GM19397 (cell line): ENCODE results near the gene HYOU1.
A peak's percentile ranks its signal among the peaks of the same experiment; 100 is the strongest.
"Not testable (repeated sequence)": the region's sequence is repeated elsewhere in the genome, so short reads cannot be mapped to it uniquely, and the experiment has no call there.

Source experiments
- ATAC-seq: cut with Tn5 transposase; IDR thresholded peaks from one replicate; pipeline ENCODE4 v1.9.1; 2021; ENCODE audit warnings: mild to moderate bottlenecking, moderate library complexity; ENCODE audit not compliant: unreplicated experiment

Gene HYOU1

DNA sequence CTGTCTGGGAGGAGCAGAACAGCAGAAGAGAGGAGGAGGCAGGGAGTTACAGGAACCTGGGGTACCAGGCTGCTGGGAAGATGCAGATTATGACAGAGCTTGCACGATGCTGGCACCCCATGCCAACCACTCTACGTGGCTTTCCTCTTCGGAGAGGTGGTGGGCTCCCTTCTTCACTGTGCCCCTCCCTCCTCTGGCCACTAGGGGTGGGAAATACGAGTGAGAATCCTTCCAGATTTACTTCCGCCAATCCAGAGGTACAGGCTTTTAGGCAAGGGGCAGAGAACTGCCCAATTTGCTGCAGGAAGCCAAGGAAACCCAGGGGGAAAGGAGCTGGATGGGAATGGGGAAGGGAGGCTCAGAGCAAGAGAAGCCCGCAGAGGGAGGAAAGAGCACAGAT is 12.3 kb downstream of the HYOU1 start:
- ATAC-seq = no peak

DNA sequence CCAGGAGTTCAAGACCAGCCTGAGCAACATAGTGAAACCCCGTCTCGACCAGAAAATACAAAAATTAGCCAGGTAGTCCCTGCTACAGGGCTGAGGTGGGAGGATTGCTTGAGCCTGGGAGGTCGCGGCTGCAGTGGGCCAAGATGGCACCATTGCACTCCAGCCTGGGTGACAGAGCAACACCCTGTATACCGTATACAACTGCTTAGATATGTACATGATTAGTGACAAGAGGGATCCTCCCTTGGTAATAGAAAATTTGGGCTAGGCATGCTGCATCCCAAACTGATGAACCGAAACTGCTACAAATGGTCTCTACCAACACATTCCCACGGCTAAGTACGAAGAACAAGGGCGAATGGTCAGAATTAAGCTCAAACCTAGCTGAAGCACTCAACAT is 14.1 kb downstream of the HYOU1 start:
- ATAC-seq = no peak

DNA sequence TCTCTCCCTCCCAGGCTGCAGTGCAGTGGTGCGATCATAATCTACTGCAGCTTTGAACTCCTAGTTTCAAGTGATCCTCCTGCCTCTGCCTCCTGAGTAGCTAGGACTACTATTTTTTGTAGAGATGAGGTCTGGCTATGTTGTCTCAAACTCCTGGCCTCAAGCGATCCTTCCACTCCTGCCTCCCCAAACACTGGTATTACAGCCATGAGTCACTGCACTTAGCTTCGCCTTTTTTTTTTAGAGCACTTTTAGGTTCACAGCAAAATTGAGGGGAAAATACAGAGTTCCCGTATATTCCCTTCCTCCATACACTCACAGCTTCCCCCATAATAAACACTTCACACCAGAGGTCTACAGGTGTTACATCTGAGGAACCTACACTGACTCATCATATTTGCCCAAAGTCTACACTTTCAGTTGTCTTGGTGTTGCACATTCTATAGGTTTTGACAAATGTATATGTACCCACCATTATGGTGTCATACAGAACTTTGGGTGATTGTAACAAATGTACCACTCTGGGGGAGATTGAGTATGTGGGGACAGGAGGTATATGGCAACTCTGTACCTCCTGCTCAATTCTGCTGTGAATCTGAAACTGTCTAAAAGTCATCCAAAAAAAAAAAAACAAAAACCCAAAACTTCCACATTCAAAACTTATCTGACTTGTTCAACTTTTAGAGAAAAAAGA is 15.0 kb downstream of the HYOU1 start:
- ATAC-seq = no peak

DNA sequence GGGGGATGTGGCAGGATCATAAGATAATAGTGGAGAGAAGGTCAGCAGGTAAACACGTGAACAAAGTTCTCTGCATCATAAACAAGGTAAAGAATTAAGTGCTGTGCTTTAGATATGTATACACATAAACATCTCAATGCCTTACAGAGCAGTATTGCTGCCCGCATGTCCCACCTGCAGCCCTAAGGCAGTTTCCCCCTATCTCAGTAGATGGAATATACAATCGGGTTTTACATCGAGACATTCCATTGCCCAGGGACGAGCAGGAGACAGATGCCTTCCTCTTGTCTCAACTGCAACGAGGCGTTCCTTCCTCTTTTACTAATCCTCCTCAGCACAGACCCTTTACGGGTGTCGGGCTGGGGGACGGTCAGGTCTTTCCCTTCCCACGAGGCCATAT is 17.5 kb downstream of the HYOU1 start:
- not testable (repeated sequence) for ATAC-seq

DNA sequence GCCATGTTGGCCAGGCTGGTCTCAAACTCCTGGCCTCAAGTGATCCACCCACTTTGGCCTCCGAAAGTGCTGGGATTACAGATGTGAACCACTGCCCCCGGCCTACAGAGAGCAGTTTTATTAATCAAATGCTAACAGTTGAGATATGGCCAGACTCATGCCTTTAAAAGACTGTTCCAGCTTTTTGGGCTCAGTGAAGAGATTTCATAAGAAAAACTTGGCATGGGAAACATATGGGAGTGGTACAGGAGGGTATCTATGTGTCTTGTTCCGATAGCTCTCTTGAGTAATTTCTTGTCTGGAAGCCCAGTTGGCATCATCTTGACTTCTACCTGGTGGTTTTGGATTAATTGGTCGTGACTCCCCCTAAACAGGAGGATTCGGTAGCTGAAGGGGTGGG is 18.1 kb downstream of the HYOU1 start:
- no peak for ATAC-seq

DNA sequence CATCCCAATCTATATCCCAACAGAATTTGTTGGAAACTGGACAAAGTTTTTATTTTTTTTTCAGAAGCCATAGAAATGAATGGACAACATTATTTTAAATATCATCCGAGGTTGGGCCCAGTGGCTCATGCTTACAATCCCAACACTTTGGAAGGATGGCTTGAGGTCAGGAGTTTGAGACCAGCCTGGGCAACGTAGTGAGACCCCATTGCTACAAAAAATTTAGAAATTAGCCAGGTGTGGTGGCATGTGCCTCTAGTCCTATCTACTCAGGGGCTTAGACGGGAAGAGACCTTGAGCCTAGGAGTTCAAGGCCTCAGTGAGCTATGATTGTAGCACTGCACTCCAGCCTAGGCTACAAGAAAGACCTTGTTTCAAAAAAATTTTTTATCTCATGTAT is 22.2 kb downstream of the HYOU1 start:
- no peak for ATAC-seq

DNA sequence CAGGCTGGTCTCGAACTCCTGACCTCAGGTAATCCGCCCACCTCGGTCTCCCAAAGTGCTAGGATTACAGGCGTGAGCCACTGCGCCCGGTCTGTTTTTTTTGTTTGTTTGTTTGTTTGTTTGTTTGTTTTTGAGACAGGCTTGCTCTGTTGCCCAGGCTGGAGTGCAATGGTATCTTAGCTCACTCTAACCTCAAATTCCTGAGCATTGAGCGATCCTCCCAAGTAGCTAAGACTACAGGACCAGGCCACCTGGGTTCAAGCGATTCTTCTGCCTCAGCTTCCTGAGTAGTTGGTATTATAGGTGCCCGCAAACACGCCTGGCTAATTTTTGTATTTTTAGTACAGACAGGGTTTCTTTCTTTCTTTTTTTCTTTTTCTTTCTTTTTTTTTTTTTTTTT is 23.6 kb downstream of the HYOU1 start:
- ATAC-seq = not testable (repeated sequence)

DNA sequence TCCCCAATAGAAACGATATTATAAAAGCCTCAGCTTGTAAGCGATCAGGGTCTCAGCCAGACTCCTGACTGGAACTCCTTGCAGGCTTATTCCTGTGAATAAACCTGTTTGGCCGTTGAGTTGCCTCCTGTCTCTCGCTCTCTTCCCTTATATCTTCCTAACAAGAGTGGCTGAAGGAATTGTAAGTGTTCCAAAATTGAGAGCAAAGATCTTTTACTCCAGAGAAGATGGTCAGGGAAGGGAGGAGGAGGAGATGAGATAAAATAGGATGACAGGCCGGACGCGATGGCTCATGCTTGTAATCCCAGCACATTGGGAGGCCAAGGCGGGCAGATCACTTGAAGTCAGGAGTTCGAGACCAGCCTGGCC is 25.1 kb downstream of the HYOU1 start:
- no peak for ATAC-seq

DNA sequence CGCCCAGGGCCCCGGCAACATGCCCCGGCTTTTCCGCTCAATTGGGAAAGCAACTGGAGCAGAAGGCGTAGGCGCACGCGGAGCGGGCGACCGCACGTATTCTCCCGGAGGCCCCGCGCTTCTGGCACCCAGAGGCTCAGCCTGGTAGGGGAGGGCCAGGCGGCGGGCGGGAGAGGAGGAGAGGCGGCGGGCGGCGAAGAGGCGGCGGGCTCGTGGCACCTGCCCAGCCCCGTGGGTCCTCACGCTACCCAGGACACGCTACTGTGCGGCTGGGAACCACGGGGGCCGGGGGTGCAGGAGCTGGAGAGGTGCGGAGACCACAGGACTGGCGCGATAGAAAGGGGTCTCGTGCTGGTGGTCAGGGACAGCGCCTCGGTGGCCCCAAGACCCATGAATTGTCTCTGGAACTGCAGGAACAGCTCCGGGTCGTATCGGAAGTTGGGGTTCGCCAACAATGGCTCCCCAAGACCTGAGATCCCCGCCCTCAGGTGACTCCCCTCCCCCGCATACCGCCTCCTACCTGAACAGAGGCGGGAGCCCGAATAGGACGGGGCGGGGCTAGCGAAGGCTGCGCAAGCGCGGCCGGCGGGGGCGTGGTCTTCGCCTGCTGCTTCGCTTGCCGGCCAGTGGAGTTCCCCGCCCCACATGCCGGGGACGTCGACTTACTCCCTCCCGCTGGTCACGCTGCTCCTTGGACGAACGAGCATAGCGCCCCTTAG is 26.5 kb downstream of the HYOU1 start, which contains the start of gene SLC37A4:
SLC37A4 (minus strand) TSS at position 549 of the 719 bp plus-strand sequence.
- ATAC-seq = peak; percentile 80

DNA sequence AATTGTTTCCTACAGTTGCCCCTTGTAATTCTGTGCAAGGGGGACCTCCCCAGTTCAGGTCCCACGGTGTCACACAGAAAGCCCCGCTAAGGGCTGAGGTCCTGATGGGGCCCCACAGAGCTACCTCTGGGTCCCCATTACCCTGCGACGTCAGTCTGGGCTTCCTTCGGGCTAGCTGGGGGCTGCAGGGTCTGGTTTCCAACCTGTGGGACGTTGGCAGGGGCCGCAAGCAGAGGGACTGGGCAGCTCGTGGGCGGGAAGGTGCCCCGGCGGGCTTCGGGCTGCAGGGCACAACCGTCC is 27.0 kb downstream of the HYOU1 start:
- ATAC-seq = peak; percentile 17

DNA sequence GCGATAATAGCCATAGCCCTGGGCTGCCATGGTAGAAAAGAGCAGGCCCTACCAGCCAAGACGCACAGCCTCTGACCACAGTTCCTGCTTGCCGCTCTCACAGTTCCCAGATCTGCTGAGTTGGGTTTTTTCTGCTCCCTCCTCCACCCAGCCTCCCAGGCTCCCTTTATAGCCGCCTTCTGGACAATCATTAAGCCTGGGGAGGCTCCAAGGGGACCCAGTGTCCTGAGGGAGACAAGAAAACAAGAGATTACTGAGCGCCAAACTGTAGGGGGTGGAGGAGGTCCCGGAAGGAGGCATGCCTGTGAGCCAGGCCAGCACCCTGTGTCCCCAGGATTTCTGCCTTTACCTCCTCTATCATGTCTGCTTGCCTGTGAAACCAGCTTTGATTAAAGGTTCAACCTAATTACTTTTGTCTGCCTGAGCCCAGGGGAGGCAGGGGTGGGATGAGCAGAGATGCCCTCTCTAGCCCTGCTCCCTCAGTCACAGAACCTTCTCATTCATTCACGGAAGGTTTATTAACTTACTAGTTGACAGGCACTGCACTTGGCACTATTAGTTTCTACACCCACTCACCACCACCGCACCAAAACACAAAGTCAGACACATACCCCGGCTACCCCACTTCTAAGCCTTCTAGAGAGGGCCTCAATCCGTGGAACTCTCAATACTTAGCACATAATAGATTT is 27.5 kb downstream of the HYOU1 start:
- ATAC-seq = no peak

DNA sequence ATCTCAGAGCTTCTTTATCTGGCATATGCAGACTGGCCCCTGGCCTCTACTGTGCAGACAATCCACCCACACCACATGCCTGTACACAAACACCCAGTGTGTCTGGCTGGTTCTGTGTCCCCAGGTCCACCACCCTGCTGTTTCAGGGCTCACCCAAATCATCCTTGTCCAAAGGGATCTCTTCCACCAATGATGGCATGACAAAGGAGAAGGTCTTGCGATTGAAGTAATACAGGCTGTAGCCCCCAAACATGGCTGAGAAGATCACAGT is 28.0 kb downstream of the HYOU1 start:
- ATAC-seq = no peak

DNA sequence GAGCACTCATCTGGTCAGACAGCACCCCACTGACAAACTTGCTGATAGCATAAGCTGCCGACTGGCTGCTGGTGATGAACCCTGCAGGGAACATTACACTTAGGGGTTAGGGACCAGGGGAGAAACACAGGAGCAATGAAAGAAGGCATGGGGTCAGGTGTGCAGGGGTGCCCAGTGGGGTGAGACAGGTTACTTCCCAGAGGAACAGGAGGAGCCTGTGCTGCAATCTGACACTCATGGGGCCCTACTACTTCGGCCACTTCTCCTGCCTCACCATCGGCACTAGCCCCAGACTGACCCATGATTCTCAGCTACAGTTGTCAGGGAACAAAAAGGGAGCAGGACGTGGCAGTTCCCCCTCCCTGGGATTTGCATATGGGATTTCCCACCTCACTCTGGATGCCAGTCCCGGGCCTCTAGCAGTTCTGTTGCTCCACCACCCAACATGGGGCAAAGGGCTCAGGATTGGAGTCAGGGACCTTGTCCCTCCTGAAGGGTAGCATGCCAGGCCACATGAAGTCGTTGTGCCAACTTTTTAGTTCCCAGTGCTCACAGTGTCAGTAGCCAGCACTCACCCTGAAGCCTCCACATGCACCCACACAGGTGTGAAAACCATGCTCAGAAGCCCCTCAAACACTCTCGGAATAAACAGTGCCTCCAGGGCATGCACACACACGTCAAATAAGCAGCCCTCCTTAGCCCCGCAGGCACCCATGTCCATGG is 28.5 kb downstream of the HYOU1 start:
- ATAC-seq = no peak

DNA sequence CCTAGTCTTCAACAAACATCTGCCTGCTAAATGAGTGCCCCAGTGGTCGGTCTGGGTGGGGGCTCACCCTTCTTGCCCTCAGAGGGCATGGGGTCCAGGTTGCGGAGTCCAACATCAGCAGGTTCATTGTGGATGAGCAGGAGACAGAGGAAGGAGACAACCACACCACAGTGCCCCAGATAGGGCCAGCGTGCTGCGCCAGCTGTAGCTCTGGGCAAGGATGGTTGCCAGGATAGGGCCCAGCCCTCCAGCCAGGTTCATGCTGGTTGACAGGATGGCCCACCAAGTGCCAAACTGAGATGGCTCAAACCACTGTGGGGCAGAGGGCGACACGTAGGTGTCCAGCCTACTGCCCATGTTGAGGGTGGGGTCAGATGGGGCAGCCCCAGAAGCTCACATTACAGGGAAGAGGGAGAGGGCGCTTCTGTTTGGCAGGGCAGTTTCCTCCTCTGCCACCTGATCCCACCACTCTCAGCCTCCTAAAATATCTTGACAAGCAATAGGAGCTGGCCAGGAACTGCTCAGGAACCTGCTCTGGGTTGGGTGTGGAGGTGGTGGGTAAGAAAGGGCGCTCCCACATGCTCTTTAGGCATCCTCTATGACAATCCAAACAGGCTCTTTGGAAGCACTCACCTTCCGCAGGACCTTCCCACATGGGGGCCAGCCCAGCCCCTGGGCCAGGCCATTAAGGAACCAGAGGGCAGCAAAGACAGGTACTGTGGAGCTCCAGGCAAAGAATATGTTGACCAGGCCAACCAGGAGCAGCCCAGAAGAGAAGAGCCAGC is 29.3 kb downstream of the HYOU1 start:
- no peak for ATAC-seq

DNA sequence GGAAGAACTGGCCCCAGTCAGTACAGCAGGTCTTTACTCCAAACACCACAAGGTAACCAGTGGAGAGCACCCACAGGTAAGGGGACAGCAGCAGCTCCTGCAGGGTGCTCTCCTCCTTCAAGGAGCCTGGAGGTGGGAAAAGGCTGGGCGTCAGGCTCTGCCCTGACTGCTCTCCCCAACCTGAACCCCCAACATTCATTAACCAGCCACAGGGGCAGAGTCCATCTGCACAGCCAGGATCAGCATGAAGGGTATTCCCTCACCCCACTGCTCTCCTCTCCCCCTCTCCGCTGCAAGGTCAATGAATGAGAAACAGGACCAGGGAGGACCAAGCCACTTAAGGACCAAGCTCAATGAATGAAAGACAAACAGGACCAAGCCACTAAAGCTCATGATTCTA is 30.0 kb downstream of the HYOU1 start:
- no peak for ATAC-seq

DNA sequence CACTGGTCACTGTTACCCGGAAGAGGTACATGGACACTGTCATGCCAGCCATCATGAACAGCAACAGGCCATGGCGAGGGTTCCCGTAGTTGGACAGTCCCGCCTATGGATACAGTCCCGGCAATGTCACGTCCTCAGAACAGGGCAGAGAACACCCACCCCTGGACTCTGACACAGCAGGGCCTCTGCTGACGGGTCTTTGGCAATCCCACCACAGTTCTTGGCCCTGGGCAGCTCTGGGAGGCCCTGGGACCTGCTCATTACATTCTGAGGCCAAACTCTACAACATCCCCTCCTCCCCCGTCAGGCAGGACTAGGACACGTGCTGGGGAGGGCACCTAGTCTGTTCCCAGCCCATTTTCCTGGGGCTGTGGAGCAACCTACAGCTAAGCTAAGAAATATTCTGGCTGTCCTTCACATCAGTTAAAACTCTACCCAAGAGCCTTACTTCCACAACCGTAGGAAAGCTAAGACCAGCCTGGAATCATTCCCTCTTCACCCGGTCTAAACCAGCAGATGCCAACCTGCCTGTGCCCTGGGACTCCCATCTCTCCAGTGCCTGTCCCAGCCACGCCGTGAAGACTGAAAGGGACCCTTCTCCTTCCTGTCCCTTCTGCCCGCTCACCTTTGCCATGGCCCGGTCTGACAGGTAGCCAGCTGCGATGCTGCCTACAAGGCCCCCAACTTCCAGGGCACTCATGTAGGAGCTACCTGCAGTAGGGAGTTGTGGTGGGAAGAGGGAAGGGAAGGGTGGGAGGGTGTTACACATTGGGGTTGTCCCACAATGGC is 30.8 kb downstream of the HYOU1 start:
- no peak for ATAC-seq

DNA sequence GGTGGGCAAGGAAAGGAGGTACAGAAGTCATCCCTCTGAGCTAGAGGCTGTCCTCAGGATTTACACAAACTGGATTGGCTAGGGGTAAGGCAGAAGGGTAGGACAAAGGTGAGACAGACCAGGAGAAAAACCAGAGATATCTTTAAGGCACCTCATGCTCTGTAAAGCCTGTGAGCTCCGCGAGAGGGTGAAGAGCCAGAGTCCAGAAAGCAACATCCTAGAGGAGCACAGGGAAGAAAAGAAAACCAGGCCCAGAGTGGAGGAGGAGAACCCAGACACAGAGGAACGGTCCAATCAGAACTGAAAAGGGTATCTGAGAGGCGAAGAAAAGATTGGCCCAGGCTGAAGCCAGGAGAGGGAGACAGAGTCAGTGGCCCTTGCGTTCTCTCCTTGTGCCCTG is 31.5 kb downstream of the HYOU1 start:
- ATAC-seq = no peak

DNA sequence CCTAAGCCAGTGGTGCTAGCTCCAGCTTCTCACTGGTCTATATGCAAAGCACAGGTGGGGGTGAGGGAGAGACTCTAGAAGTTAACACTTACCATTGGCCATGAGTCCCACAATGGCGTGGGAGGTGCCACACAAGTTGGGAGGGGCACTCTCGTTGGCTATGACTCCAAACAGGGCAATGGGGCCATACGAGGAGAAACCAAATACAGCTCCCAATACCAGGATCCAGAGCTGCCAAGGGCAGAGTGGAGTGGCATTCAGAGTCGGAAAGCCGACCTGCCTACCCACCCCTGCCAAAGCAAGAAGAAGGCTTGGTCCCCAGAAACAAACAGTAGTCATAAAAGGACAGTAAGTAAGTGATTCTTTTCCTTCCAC is 31.9 kb downstream of the HYOU1 start:
- ATAC-seq = no peak

DNA sequence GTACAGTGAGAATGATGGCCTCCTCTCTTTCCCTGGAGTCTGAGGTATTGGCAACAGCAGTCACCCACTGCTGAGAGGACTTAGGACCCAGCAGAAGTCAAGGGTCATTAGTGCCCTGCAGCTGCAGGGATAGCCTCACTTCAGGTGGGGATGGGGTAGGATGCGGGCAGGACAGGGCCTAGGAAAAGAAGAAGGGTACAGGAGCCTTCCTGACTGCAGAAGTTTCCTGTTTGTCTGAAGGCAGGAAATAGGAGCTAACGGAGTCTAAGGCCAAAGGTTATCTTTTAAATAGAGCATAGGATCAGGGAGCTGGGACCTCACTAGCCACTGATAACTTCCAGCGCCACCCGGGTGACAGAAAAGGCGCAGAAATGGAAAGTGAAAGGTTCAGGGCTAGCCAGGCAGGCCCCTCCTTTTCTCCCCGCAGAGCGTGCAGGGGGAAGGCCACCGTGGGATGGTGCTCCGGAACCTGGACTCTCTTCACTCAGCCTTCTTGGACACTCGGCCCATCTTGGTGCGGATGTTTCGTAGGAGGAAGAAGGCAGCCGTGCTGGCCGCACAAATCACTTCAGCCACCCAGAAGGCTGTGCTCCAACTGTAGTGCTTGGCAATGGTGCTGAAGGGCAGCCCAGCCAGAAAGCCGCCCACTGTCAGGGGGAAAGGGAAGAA is 32.4 kb downstream of the HYOU1 start:
- no peak for ATAC-seq

DNA sequence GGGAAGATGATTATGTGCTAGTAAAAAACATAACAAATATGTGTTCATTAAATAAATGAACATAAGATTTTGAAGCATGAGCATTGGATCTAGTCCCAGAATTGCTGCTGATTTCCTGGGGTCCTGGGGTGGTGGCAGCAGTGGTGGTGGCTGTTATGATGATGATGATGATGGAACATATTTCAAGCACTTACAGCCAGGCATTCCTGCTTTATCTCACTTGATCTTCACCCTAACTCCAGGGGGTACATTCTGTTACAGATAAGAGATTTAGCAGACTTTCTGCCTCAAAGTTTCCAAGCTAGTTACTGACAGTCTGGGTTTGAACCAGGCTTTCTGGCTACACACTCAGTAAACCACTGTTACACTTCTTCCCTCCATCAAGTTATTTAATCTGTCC is 33.3 kb downstream of the HYOU1 start:
- no peak for ATAC-seq
